HepG2 (cell line): ENCODE measurements around the gene HDAC4. TPM values are rescaled to one million over a fixed set of nuclear protein-coding genes. Genes with fewer than 3 reads are reported as not detected.

Experiments used
- CENPX ChIP-seq: sonication (generic); formaldehyde crosslinking; IDR thresholded peaks from 2 replicates; pipeline ENCODE4 v1.9.0; 2021; ENCODE audit warnings: mild to moderate bottlenecking, missing genetic modification reagents, moderate library complexity
- GATAD1 ChIP-seq: IDR thresholded peaks from 2 replicates; pipeline ENCODE4 v1.6.1; 2016; ENCODE audit warnings: missing genetic modification reagents, missing compliant biosample characterization
- GMEB2 ChIP-seq: IDR thresholded peaks from 2 replicates; pipeline ENCODE4 v1.6.1; 2016; ENCODE audit warnings: missing biosample characterization, missing genetic modification reagents, low read depth
- IKZF1 ChIP-seq: fragments of 450-650 bp; IDR thresholded peaks from 2 replicates; pipeline ENCODE4 v1.7.1; 2016
- MEIS1 ChIP-seq: sonication (generic); formaldehyde crosslinking; IDR thresholded peaks from 2 replicates; pipeline ENCODE4 v1.9.0; 2021; ENCODE audit warnings: mild to moderate bottlenecking, missing genetic modification reagents, moderate library complexity, borderline replicate concordance
- MIER2 ChIP-seq: IDR thresholded peaks from 2 replicates; pipeline ENCODE4 v1.6.1; 2016; ENCODE audit warnings: missing biosample characterization, missing genetic modification reagents
- MTF1 ChIP-seq: sonication (generic); formaldehyde crosslinking; IDR thresholded peaks from 2 replicates; pipeline ENCODE4 v1.5.0; 2020; ENCODE audit warnings: missing genetic modification reagents
- NFKBIZ ChIP-seq: IDR thresholded peaks from 2 replicates; pipeline ENCODE4 v1.6.1; 2018; ENCODE audit warnings: missing genetic modification reagents, missing compliant biosample characterization
- TCF7 ChIP-seq: sonication (generic); IDR thresholded peaks from 2 replicates; pipeline ENCODE4 v1.6.1; 2016; ENCODE audit warnings: antibody characterized with exemption, low read depth
- ZBTB21 ChIP-seq: sonication (generic); formaldehyde crosslinking; IDR thresholded peaks from 2 replicates; pipeline ENCODE4 v1.4.0; 2020; ENCODE audit warnings: missing genetic modification reagents
- ZBTB3 ChIP-seq: sonication (generic); formaldehyde crosslinking; IDR thresholded peaks from 2 replicates; pipeline ENCODE4 v1.4.0; 2020; ENCODE audit warnings: low read depth, mild to moderate bottlenecking, moderate library complexity, missing genetic modification reagents, borderline replicate concordance
- ZMYM2 ChIP-seq: sonication (generic); formaldehyde crosslinking; IDR thresholded peaks from 2 replicates; pipeline ENCODE4 v1.8.0; 2022; ENCODE audit warnings: mild to moderate bottlenecking, missing genetic modification reagents
- ZNF251 ChIP-seq: sonication (generic); formaldehyde crosslinking; IDR thresholded peaks from 2 replicates; pipeline ENCODE4 v1.9.0; 2021; ENCODE audit warnings: mild to moderate bottlenecking, missing genetic modification reagents
- ZNF543 ChIP-seq: sonication (generic); formaldehyde crosslinking; IDR thresholded peaks from 2 replicates; pipeline ENCODE4 v1.4.0; 2020; ENCODE audit warnings: mild to moderate bottlenecking, missing genetic modification reagents
- ZNF850 ChIP-seq: sonication (generic); formaldehyde crosslinking; conservative IDR thresholded peaks from 2 replicates; pipeline ENCODE4 v1.9.0; 2021; ENCODE audit warnings: mild to moderate bottlenecking, missing genetic modification reagents
- polyA plus RNA-seq, 8 experiments: library from polyadenylated mRNA; depleted of rRNA in 3 of 8; stranded (reverse) in 7 of 8; unstranded in 1 of 8; fragments of >200 nt; fragmentation: Illumina TruSeq in 4 of 8; extraction: Trizol in 4 of 8; gene quantifications; 2 replicates each; pipeline versions ENCODE4 v1.2.1 to v1.2.3, GENCODE V29; 2011 to 2016; ENCODE audit warnings: low read depth in 4 of 8, missing spikeins in 1 of 8, mixed read lengths in 1 of 8; ENCODE audit not compliant: insufficient read depth in 1 of 8
- total RNA-seq, 5 experiments: library from RNA; depleted of rRNA; stranded (reverse); fragments of >200 nt; fragmentation: Illumina TruSeq; extraction: Trizol; gene quantifications; 2 replicates each; pipeline ENCODE4 v1.2.3, GENCODE V29; 2016; ENCODE audit warnings: low read depth in 1 of 5
- TF ChIP-seq, protein P1 (sequence below): sonication (generic); formaldehyde crosslinking; IDR thresholded peaks from 2 replicates; pipeline ENCODE4 v1.5.0; 2020; ENCODE audit warnings: missing genetic modification reagents
- TF ChIP-seq, protein P2 (sequence below): IDR thresholded peaks from 2 replicates; pipeline ENCODE4 v1.6.1; 2012; ENCODE audit warnings: low read length, improper control_type of control experiment
- TF ChIP-seq, protein P3 (sequence below): sonication (generic); formaldehyde crosslinking; IDR thresholded peaks from 2 replicates; pipeline ENCODE4 v1.4.0; 2020; ENCODE audit warnings: missing genetic modification reagents
- TF ChIP-seq, protein P4 (sequence below): IDR thresholded peaks from 2 replicates; pipeline ENCODE4 v1.6.1; 2012; ENCODE audit warnings: inconsistent platforms

The HDAC4 gene
- total and polyA plus RNA-seq, 2 of the 13 experiments (the other 11 are each of a cell fraction or from before 2014, with no cell fraction given): 10.1 to 11.5 TPM

- TF ChIP-seq, protein P1, sequence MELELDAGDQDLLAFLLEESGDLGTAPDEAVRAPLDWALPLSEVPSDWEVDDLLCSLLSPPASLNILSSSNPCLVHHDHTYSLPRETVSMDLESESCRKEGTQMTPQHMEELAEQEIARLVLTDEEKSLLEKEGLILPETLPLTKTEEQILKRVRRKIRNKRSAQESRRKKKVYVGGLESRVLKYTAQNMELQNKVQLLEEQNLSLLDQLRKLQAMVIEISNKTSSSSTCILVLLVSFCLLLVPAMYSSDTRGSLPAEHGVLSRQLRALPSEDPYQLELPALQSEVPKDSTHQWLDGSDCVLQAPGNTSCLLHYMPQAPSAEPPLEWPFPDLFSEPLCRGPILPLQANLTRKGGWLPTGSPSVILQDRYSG: no peak
- no peak for TF ChIP-seq CENPX (CRISPR knock-in tag)
- TF ChIP-seq ZNF850: 0 out of 2 replicates have a peak, but pooled peaks have one; percentile 1
- no peak for TF ChIP-seq ZBTB3 (CRISPR knock-in tag)
- TF ChIP-seq IKZF1: no peak
- no peak for TF ChIP-seq GATAD1 (CRISPR knock-in tag)
- TF ChIP-seq GMEB2 (CRISPR knock-in tag): no peak
- TF ChIP-seq ZNF543 (CRISPR knock-in tag): no peak
- no peak for TF ChIP-seq MIER2 (CRISPR knock-in tag)
- no peak for TF ChIP-seq ZMYM2 (CRISPR knock-in tag)
- TF ChIP-seq ZNF251 (CRISPR knock-in tag): no peak
- TF ChIP-seq, protein P2, sequence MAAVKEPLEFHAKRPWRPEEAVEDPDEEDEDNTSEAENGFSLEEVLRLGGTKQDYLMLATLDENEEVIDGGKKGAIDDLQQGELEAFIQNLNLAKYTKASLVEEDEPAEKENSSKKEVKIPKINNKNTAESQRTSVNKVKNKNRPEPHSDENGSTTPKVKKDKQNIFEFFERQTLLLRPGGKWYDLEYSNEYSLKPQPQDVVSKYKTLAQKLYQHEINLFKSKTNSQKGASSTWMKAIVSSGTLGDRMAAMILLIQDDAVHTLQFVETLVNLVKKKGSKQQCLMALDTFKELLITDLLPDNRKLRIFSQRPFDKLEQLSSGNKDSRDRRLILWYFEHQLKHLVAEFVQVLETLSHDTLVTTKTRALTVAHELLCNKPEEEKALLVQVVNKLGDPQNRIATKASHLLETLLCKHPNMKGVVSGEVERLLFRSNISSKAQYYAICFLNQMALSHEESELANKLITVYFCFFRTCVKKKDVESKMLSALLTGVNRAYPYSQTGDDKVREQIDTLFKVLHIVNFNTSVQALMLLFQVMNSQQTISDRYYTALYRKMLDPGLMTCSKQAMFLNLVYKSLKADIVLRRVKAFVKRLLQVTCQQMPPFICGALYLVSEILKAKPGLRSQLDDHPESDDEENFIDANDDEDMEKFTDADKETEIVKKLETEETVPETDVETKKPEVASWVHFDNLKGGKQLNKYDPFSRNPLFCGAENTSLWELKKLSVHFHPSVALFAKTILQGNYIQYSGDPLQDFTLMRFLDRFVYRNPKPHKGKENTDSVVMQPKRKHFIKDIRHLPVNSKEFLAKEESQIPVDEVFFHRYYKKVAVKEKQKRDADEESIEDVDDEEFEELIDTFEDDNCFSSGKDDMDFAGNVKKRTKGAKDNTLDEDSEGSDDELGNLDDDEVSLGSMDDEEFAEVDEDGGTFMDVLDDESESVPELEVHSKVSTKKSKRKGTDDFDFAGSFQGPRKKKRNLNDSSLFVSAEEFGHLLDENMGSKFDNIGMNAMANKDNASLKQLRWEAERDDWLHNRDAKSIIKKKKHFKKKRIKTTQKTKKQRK: no peak
- TF ChIP-seq, protein P3, sequence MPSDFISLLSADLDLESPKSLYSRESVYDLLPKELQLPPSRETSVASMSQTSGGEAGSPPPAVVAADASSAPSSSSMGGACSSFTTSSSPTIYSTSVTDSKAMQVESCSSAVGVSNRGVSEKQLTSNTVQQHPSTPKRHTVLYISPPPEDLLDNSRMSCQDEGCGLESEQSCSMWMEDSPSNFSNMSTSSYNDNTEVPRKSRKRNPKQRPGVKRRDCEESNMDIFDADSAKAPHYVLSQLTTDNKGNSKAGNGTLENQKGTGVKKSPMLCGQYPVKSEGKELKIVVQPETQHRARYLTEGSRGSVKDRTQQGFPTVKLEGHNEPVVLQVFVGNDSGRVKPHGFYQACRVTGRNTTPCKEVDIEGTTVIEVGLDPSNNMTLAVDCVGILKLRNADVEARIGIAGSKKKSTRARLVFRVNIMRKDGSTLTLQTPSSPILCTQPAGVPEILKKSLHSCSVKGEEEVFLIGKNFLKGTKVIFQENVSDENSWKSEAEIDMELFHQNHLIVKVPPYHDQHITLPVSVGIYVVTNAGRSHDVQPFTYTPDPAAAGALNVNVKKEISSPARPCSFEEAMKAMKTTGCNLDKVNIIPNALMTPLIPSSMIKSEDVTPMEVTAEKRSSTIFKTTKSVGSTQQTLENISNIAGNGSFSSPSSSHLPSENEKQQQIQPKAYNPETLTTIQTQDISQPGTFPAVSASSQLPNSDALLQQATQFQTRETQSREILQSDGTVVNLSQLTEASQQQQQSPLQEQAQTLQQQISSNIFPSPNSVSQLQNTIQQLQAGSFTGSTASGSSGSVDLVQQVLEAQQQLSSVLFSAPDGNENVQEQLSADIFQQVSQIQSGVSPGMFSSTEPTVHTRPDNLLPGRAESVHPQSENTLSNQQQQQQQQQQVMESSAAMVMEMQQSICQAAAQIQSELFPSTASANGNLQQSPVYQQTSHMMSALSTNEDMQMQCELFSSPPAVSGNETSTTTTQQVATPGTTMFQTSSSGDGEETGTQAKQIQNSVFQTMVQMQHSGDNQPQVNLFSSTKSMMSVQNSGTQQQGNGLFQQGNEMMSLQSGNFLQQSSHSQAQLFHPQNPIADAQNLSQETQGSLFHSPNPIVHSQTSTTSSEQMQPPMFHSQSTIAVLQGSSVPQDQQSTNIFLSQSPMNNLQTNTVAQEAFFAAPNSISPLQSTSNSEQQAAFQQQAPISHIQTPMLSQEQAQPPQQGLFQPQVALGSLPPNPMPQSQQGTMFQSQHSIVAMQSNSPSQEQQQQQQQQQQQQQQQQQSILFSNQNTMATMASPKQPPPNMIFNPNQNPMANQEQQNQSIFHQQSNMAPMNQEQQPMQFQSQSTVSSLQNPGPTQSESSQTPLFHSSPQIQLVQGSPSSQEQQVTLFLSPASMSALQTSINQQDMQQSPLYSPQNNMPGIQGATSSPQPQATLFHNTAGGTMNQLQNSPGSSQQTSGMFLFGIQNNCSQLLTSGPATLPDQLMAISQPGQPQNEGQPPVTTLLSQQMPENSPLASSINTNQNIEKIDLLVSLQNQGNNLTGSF (CRISPR knock-in tag): no peak
- no peak for TF ChIP-seq TCF7
- TF ChIP-seq NFKBIZ (CRISPR knock-in tag): no peak
- no peak for TF ChIP-seq ZBTB21 (CRISPR knock-in tag)
- no peak for TF ChIP-seq MTF1 (CRISPR knock-in tag)
- no peak for TF ChIP-seq MEIS1 (CRISPR knock-in tag)
- TF ChIP-seq, protein P4, sequence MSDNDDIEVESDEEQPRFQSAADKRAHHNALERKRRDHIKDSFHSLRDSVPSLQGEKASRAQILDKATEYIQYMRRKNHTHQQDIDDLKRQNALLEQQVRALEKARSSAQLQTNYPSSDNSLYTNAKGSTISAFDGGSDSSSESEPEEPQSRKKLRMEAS: no peak
Measured at GRCh38 chr2:239401881-239402233, 1.0 kb upstream of the HDAC4 start (continued).
